IPS-NIHi7 (cell line): ENCODE measurements around the gene RCAN1.

Experiments used
- DNase-seq: peaks from one replicate; pipeline ENCODE4 v3.0.0; 2012; ENCODE audit warnings: mixed read lengths; ENCODE audit errors: extremely low spot score

The RCAN1 gene

DNA sequence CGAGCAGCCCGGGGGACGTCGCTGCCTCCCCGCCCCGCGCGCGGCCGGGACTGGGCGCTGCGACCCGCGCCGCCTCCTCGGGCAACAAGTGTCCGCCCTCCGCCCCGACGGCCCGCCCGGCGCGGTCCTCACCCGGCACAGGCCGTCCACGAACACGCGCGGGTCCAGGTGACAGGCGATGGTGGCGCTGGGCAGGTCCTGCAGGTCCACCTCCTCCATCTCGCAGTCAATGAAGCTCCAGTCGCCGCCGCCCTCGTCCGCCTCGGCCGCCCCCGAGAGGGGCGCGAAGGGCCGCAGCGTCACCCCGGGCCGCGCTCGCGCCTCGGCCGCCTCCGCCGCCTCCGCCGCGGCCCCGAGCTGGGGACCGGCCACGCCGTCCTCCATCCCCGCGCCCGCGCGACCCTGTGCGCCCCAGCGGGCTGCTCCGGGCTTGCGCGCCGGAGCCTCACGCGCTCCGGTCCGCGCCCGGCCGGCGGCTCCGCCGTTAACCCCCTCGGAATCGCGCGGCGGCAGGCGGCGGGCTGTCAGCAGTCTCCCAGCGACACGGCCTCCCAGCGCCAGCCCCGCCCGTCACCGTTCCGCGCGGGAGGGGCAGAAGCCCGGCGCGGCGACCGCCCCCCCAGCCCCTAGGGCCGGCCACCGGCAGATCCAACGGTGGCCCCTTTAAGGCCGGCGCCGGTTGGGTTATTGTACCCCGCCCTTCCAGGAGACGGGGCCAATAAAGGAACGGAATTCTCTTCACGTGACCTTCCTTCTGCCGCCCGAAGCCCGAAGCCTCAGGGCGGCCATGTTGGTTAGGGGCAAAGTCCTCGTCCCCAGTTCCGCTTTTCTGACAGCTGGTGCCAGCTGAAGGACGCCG, at the start of gene RCAN1:
Gene RCAN1, minus strand, starts transcription at position 486 of the 859 bp plus-strand sequence. Its CDS starts 102 bp downstream, at position 384.
- peak; percentile 96 for DNase-seq

DNA sequence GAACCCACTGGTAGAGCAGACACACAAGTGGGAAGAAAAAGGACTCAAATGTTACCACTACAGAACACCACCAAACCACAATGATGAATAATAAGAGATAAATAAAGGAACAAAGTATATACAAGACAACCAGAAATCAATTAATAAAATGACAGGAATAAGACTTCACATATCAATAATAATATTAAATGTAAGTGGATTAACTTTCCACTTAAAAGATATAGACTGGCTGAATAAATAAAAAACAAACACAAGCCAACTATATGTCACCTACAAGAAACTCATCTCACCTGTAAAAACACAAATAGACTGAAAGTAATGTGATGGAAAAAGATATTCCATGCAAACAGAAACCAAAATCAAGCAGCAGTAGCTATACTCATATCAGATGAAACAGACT, 46.9 kb upstream of the RCAN1 start:
- DNase-seq: no peak

DNA sequence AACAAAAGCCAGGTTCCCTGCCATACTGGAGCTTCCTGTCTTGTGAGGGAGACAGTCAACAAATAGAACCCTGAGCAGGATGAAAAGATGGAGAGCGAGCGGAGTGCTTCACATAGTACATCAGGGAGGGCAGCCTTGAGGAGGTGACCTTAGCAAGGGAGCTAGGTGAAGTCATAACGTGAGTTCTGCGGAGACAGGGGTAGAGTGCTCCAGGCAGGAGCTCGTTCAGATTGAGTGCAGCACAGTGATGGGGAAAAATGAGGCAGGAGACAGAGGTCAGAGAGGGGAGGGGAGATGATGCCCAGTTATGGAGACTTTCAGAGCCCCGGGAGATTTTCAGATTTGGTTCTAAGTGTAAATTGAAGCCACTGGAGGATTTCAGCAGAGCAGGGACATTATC, 38.6 kb upstream of the RCAN1 start:
- no peak for DNase-seq

DNA sequence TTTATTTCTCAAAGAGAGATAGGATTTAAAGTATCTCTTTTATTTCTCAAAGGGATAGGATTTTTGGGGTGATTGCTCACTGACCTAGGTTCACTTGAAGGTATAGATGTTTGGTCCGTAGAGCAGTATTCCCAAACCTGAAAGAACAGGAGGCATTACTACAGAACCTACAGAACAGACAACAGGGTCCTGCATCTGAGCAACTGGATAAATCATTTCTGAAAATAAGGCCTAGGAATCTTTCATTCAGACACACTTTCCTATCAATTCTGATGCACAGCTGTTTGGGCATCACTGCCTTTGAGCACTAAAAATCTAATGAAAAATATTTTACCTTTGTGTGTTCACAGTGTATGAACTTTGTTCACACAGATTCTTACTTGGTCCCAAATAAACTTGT, 36.7 kb upstream of the RCAN1 start:
- no peak for DNase-seq

DNA sequence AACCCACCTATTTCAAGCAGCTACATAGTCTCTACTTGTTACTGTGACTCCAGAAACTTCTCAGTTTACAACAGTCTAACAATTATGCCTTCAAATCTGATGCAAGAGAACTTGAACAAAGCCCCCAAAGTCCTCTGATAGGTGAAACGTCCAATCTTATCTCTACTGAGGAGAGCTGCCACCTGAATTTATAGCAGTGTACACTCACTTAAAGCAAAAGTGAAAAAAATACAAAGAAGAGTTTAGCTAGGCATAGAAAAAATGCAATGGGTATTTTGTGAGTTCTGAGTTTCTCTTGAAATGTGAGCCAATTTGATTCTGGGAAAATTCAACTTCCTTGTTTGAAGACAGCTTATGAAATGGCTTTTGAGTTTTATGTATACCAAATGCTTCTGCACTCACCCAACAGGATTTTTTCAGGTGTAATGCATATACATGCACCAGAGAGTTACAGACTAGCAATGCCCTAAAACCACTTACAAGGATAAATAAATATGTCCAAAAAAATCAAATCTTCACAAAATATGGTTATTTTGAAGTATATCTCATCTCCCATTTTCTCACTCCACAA, 36.0 kb upstream of the RCAN1 start:
- no peak for DNase-seq

DNA sequence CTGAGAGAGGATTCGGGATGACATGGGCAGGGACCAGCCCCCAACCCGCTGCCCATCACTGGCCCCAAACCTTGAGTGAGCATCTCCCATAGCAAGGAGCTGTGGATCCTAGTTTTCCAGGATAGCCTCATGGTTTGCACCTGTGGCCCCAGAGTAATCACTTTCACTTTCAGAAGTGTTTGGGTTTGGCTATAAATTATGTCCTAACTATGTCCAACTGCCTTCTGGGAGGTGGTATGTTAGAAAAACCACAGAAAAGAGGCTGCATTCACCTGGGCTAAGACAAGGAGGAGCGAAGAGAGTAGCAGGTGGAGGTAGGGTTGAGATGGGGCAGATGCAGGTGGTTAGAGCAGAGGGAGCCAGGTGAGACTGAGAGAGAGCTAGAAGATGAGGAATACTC, 34.5 kb upstream of the RCAN1 start:
- no peak for DNase-seq

DNA sequence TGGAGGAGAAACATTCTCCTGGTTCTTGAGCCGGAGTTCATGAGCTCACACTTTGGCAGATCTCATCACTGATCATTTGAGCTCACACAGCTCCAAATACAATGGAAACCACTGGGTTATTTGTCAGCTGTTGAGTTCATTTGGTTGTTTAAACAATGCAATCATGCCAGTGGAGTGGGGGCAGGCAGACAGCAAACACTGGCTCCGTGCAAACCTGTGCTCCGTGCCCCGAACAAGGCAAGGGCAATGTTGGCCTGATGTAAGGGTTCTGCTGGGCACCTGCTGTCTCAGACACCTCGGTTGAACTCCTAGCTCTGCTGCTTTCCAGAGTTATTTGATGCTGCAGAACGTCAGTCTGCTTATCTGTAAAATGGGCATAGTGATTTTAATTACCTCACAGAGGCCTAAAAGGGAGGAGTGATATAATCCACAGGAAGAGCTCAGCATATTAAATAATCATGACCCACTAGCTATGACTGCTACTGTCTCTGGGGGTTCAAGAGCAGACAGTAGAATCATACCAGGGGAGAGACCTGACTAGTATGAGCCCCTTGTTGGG, 33.9 kb upstream of the RCAN1 start:
- DNase-seq: no peak

DNA sequence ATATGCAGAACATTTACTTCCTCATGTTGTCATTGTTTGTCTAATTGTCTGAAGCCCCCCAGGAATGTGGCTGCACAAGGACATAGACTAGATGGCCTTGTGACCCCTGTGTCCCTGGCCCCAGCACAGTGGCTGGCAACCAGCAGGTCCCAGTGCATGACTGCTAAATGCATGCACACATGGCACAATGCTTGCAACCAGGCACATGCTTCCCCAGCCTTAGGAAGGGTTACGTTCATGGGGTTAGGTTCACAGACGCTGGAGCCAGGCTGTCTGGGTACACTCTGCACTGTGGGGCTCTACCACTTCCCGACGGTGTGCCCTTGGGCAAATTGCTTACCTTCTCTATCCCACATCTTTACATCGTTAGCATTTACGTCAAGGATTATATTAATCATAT, 32.6 kb upstream of the RCAN1 start:
- DNase-seq: no peak

DNA sequence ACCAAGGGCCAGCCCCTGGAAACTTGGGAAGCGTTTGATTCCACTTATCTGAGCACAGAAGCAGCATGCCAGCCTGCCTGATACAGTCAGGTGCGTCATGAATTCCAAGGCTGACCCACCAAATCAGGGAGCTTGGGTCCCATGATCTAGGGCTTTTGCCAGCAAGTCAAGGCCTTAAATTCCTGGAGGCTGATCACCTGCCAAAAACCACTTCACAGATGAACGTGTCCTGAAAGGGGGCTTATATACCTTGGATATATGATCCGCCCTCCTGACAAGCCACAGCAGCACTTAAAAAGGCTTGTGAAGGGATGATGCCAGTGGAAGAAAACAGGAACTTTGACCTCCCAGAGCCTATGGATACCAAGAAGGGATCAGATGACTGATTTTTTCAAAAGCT, 29.9 kb upstream of the RCAN1 start:
- no peak for DNase-seq

DNA sequence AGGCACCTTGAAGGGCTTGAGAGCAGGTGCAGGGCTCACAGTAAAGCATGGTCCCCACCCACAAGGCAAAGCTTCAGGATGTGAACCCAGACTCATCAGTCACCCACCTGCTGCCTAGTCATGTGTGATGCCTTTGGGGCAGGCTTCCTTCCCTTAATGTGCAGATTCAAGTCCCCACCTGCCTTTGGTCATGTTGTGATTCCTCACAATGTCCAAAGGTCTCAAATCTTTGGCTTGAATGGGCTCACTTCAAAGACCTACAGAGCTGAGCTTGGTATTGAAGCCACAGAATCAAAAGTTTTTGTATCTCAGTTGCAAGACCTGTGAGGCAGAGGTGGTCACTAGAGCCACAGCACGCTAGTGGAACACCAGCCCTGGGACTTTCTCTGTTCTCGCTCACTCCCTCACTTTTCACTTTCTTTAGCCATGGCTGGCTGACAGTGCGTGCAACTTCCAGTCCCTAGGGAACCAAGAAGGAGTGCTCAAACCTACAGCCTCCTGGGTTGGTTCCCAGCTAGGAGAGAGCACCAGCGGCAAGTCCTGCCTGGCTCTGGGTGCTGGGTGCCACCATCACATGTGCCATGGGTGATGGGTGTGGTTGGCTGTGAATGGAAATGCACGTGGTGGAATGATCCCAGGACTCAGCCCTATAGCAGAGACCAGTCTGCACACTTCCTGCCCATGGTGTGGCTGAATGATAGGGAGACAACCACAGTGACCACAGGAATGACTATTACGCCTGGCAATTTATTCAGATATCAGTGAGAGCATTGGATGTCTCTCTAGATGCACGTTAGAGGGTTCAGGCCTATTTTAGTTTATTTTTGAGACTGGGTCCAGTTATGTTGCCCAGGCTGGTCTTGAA, 27.5 kb upstream of the RCAN1 start:
- no peak for DNase-seq

DNA sequence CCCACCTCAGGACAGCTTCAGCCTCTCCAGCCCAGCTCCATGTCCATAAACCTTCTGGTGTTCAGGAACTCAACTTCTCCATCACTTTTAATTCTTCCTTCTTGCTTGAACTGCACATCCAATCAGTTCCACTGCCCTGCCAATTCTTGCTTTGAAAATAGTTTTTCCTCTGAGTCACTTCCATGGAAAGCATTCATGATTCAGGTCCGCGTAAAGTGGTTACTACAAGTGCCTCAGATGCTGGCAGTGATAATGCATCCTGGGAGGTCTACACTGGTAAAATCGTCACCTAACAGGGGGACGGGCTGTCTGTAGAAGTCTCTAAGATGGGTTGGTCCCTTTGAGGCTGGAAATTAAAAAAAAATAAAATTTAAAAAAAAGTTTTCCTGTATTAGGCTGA, 25.9 kb upstream of the RCAN1 start:
- DNase-seq: no peak

DNA sequence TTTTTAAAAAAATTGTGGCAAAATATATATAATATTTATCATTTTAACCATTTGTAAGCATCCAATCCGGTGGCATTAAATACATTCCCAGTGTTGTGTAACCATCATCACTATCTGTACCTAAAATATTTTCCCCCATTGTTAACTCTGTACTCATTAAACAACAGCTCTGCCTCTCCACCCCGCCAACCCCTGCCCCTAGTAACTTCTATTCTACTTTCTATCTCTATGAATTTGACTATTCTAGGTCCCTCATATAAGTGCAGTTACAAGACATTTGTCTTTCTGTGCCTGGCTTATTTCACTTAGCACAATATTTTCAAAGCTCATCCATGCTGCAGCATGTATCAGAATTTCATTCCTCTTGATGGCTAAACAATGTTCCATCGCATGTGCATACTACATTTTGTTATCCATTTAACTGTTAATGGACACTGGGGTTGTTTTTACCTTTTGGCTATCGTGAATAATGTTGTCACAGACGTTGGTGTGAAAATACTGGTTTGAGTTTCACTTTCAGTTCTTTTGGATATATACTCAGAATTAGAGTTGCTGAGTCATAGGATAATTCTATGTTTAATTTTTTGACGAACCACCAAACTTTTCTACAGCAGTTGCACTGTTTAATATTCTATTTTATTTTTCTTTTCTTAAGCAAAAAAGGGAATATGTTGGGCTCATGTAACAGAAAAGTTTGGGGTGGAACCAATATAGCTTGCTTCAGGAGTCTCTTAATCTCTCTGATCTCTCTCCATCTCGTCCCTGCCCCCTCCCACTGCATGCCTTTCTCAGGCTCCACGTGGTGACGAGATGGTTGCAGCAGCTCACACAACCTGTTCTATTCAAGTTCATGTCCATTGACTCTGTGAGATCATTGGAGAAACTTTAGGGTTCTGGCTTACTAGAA, 25.2 kb upstream of the RCAN1 start:
- no peak for DNase-seq

DNA sequence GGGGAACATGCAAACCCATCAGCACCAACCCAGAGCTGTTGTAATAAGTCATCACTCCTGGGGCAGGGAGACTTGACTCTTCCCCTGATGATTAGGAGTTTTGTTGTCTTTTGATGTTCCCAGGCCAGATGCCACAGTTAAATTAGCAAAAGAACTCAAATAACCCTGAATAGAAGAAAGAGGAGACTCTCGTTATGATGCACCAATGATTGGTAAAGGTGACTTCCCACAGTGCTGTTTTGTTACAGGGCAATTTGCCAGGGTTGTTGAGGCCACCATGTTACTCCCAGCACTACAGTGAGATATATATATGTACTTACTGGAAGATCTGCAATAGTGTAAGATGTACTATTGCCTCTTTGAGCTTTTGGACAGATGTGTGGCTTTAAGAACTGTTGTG, 24.3 kb upstream of the RCAN1 start:
- no peak for DNase-seq

DNA sequence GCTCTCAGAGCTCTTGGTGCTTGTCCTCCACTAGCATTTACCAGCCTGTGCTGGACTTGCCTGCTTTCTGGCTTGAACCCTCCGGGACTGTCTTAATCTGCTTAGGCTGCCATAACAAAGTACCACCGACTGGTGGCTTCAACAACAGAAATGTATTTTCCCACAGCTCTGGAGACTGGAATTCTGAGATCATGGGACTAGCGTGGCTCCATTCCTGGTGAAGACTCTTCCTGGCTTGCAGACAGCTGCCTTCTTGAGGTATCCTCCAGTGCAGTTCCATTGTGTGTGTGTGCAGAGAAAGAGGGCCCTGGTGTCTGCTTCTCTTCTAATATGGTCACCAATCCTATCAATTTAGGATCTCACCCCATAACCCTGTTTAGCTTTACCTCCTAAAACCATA, 22.0 kb upstream of the RCAN1 start:
- no peak for DNase-seq

DNA sequence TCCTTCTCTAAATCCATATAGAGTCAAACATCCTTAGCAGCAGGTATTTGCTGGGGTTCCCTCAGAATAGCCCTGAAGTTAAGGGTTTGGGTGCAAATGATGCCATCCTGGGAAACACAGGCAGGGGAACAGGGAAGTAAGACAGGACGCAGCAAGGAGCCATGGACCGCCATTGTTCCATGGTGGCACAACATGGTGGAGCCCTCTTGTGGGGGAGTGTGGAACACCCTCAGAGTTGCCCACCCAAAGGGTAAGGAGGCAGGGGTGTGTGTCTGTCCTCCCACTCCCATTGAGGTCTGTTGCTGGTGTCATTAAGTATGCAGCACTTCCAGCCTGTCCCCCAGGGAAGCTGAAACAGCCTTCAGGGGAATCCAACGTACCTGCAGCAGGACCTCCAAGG, 20.4 kb upstream of the RCAN1 start:
- peak; percentile 48 for DNase-seq

DNA sequence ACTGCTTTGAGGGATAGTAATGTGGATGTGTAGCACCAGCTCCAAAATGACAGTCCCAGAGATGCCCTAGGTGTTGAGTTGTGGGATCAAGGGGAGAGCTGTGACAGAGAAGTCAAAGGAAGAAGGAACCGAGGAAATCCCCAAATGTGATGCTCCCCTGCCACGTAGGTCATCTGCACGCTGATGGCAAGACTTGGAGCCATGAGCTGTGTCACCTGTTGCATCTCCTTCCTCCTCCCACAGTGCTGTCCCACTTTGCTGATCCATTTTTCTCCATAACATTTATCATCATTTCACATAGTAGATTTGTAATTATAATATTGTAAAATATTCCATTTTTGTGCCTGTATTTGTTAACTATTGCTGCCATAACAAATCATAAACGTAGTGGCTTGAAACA, 17.6 kb upstream of the RCAN1 start:
- no peak for DNase-seq

DNA sequence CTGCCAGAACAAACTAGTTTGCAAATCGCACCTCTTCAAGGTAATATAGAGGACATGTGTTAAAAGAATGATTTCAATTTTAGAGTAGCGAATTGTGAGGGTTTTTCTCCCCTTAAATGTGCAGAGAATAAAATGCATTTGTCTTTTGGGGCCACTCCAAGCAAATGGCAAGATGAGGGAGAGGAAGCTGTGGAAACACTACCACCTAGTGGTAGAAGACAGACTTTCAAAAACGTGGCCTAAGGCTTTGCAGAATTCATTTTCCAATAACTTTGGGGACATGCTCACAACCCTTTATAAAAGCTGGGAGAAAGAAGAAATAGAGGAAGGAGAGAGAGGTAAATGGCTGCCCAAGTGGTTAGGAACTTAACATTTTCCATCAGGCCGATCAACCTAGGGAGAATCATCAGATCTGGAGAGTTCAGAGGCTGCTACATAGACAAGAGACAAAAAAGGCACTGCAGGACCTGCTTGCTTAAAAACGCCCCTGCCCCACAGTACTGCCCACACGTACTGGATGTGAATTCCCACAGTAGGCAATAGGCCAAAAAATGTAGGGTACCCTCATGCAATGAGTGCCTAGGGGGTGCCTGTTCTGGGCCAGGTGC, 15.7 kb upstream of the RCAN1 start:
- DNase-seq: peak; percentile 73

DNA sequence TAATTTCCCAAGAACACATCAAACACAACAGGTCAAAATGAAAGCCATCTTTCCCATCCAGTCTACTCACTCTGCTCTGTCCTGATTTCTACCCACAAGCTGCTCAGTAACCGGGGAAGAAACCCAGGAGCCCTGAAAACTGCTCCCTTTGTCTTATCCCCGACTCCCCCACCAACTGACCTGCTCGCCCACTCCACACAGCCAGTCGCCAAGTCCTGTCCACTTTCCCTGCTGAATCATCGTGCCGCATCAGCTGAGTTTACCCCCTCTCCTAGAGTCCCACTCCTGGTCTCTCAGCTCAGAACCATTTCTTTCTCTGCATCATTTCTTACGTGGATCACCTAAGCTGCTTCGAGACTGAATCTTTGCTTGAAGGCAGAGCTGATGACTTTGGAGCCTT, 11.2 kb upstream of the RCAN1 start:
- no peak for DNase-seq

DNA sequence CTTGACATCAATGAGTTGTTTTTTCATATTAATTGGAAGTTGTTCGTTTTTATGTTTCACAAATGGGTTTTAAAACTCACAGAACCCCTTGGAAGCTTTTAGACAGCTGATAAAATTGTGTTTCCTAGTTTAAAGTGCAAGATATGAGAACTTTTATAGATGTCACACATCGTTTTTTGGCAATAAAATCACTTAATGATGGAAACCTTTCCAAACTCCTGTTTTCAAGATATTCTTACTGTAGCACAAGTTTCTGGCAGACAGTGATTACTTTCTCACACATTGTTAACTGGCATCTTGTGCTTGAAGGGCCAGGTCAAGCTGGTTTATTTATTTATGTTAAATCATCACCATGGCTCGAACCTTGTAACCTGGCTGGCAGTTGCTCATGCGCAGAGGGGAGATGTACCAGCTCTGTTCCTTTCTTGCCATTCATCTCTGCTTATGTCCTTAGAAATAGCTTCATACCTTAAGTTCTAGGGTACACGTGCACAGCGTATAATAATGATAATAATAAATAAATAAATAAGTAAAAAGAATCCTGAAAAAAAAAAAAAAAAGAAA, 10.2 kb upstream of the RCAN1 start:
- no peak for DNase-seq

DNA sequence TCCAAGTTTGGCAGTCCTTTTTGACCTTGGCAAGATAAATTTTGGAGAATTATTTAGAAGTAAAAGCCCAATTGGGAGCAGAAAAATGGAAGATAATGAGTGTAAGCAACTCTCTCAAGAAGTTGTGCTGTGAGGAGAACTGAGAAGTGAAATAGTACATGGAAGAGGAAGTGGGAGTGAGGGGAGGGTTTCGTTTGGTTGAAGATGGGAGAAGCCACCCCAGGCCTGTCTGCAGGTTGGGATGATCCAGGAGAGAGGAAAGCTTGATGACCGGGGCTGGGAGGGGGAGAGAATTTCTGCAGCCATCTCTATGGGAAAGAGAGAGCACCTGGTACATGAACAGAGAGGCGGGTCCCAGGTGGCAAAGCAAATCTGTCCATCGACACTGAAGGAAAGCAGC, 8.6 kb upstream of the RCAN1 start:
- DNase-seq: no peak
